Panc1 (cell line): ENCODE data around the gene PIGL. TPM values are rescaled to one million over a fixed set of nuclear protein-coding genes. Genes with fewer than 3 reads are reported as not detected.

Experiments
- ATAC-seq: fragments of 200-7000 bp; cut with Tn5 transposase; 2 replicates; pipeline ENCODE4 v1.9.1; 2020; ENCODE audit warnings: mild to moderate bottlenecking, moderate library complexity
- BruUV-seq: library from RNA; stranded (reverse); fragments of 400-500 nt; replicated peaks from 2 replicates; lab custom pipeline; 2021; lab: Mats Ljungman, UMichigan
- CTCF ChIA-PET: fragments of 300-600 bp; sonication (Branson Sonifier 250); formaldehyde crosslinking; loops from one replicate; lab custom pipeline; 2022; ENCODE audit warnings: antibody characterized with exemption; lab: Charles Lee
- POLR2A ChIA-PET: fragments of 300-600 bp; sonication (Branson Sonifier 250); formaldehyde crosslinking; loops from one replicate; lab custom pipeline; 2022; ENCODE audit warnings: antibody characterized with exemption; lab: Charles Lee
- DNase-seq: peaks from one replicate; pipeline ENCODE4 v3.0.0-alpha.2; 2010; ENCODE audit warnings: low read depth, low spot score
- H3K27ac ChIP-seq: 2 replicates; pipeline ENCODE4 v1.5.1; 2011; ENCODE audit warnings: mild to moderate bottlenecking, low read length, inconsistent platforms
- H3K27me3 ChIP-seq: fragments of 200-500 bp; sonication (Bioruptor generic); 2 replicates; pipeline ENCODE4 v1.6.0; 2014; ENCODE audit warnings: low read length, inconsistent platforms; ENCODE audit not compliant: control insufficient read depth, insufficient read depth
- H3K36me3 ChIP-seq: fragments of 200-500 bp; sonication (Bioruptor generic); 2 replicates; pipeline ENCODE4 v1.5.1; 2014; ENCODE audit warnings: inconsistent platforms, mild to moderate bottlenecking, low read length, moderate library complexity; ENCODE audit not compliant: control insufficient read depth, insufficient read depth
- H3K4me1 ChIP-seq: 2 replicates; pipeline ENCODE4 v1.5.1; 2011; ENCODE audit warnings: inconsistent platforms, mild to moderate bottlenecking, low read length, moderate library complexity; ENCODE audit not compliant: control insufficient read depth, insufficient read depth
- H3K4me3 ChIP-seq, 2 experiments: 2 replicates each; pipeline ENCODE4 v1.5.1; 2011 to 2012; ENCODE audit warnings: low read depth in 2 of 2, low read length in 2 of 2, mild to moderate bottlenecking in 2 of 2, inconsistent platforms in 1 of 2, moderate library complexity in 1 of 2
- H3K9me3 ChIP-seq: fragments of 200-500 bp; sonication (Bioruptor generic); 2 replicates; pipeline ENCODE4 v1.5.1; 2014; ENCODE audit warnings: low read depth, mild to moderate bottlenecking, inconsistent platforms, low read length, moderate library complexity; ENCODE audit not compliant: control insufficient read depth, insufficient read depth
- CTCF ChIP-seq: fragments of 450-650 bp; IDR thresholded peaks from 2 replicates; pipeline ENCODE4 v1.5.1; 2017; ENCODE audit warnings: mild to moderate bottlenecking
- POLR2AphosphoS5 ChIP-seq: IDR thresholded peaks from 2 replicates; pipeline ENCODE4 v1.6.1; 2012; ENCODE audit warnings: mild to moderate bottlenecking, low read depth, low read length, moderate library complexity
- SIN3A ChIP-seq: IDR thresholded peaks from 2 replicates; pipeline ENCODE4 v1.6.1; 2012; ENCODE audit warnings: low read depth, mild to moderate bottlenecking, low read length, moderate library complexity, borderline replicate concordance; ENCODE audit not compliant: insufficient read depth
- TCF7L2 ChIP-seq: IDR thresholded peaks from 2 replicates; pipeline ENCODE4 v1.6.1; 2011; ENCODE audit warnings: mild to moderate bottlenecking, low read depth, low read length, inconsistent platforms
- in situ Hi-C: cut with HindIII; loops from 2 replicates; pipeline ENCODE4 v1.10.0; 2016; ENCODE audit warnings: low sequenced_read_pairs, low pct_unique_long_range_greater_than_20kb
- intact Hi-C: fragments of 100-400 bp; cut with micrococcal nuclease; formaldehyde crosslinking; loops from one replicate; pipeline ENCODE4 v1.10.0; 2022; ENCODE audit not compliant: unreplicated experiment
- total RNA-seq: library from RNA; stranded (reverse); gene quantifications from one replicate; pipeline ENCODE4 v1.2.1, GENCODE V29; 2021; ENCODE audit not compliant: unreplicated experiment
- TF ChIP-seq, protein P1 (sequence below), 2 experiments: IDR thresholded peaks; 2 replicates each; pipeline ENCODE4 v1.6.1; 2011 to 2012; ENCODE audit warnings: low read depth in 2 of 2, control low read depth in 1 of 2, low read length in 1 of 2, mild to moderate bottlenecking in 1 of 2, moderate library complexity in 1 of 2; ENCODE audit not compliant: insufficient read depth in 1 of 2

Gene PIGL
- total RNA-seq, 1 experiment from 2014 or later: 14.8 TPM

DNA sequence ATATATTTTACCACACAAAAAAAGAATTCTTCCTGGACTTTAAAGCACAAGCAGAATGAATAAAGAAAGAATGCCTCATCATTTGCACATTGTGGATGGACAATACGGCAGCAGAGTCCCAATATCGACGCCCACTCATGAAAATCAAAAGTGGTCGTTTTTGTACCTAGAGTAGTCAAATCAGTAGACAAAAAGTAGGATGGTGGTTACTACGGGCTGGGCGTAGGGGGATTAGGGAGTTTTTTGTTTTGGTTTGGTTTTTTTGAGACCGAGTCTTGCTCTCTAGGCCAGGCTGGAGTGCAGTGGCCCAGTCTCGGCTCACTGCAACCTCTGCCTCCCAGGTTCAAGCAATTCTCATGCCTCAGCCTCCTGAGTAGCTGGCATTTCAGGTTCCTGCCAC is 144.9 kb downstream of the PIGL start:
- ChIA-PET POLR2A (no interaction called here), CTCF (no interaction called here)
- H3K9me3 ChIP-seq: no peaks in the 10 kb centered on the region
- no peak overlapping the region for H3K27ac ChIP-seq
- in situ Hi-C loops (no loop called here), intact Hi-C loops (no loop called here)
- ATAC-seq (no peak), DNase-seq (no peak)
- BruUV-seq: no TSS peak
- H3K36me3 ChIP-seq: no peaks in the 10 kb centered on the region
- peaks cover 10% of the 10 kb centered on the region for H3K4me1 ChIP-seq
- H3K27me3 ChIP-seq: no peaks in the 10 kb centered on the region
- no peak overlapping the region for H3K4me3 ChIP-seq
- no peak for TF ChIP-seq SIN3A

- Histone ChIP-seq H3K9me3 (no peaks in the 10 kb centered on the region), H3K36me3 (no peaks in the 10 kb centered on the region), H3K4me1 (peaks cover 10% of the 10 kb centered on the region), H3K27me3 (no peaks in the 10 kb centered on the region), H3K4me3 (no peak overlapping the region), H3K27ac (no peak overlapping the region; the same call in 1 of the 2 replicates)
- ATAC-seq: peak; percentile 96
- in situ Hi-C loops (no loop called here), intact Hi-C loops (no loop called here)
- no TSS peak for BruUV-seq
- TF ChIP-seq TCF7L2: no peak
- TF ChIP-seq SIN3A: no peak
- TF ChIP-seq CTCF: peak; percentile 95
- no peak for TF ChIP-seq POLR2AphosphoS5
- TF ChIP-seq, protein P1, sequence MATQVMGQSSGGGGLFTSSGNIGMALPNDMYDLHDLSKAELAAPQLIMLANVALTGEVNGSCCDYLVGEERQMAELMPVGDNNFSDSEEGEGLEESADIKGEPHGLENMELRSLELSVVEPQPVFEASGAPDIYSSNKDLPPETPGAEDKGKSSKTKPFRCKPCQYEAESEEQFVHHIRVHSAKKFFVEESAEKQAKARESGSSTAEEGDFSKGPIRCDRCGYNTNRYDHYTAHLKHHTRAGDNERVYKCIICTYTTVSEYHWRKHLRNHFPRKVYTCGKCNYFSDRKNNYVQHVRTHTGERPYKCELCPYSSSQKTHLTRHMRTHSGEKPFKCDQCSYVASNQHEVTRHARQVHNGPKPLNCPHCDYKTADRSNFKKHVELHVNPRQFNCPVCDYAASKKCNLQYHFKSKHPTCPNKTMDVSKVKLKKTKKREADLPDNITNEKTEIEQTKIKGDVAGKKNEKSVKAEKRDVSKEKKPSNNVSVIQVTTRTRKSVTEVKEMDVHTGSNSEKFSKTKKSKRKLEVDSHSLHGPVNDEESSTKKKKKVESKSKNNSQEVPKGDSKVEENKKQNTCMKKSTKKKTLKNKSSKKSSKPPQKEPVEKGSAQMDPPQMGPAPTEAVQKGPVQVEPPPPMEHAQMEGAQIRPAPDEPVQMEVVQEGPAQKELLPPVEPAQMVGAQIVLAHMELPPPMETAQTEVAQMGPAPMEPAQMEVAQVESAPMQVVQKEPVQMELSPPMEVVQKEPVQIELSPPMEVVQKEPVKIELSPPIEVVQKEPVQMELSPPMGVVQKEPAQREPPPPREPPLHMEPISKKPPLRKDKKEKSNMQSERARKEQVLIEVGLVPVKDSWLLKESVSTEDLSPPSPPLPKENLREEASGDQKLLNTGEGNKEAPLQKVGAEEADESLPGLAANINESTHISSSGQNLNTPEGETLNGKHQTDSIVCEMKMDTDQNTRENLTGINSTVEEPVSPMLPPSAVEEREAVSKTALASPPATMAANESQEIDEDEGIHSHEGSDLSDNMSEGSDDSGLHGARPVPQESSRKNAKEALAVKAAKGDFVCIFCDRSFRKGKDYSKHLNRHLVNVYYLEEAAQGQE (IDR thresholded peaks at IDR 0.05; ENCODE audit: insufficient read depth in 1 of 2, low read depth in 2 of 2, low read length in 1 of 2): no peak
- POLR2A ChIA-PET: no interaction called here
- CTCF ChIA-PET: interaction anchor here (0.5 to 1.7 kb wide), 8 partner anchors 9 to 159 kb away, joined by 3 to 12 read pairs (median 7); partner anchors contain the start of gene TRPV2
- no peak for DNase-seq
Measured at GRCh38 chr17:16363749-16364536, 146.9 kb downstream of the PIGL start.

- ChIA-PET CTCF (interaction anchor here (0.5 to 1.4 kb wide), 3 partner anchors 14 to 141 kb away, joined by 3 to 9 read pairs (median 7); no protein-coding TSS in a partner anchor), POLR2A (no interaction called here)
- peak overlapping the region; percentile 27 for H3K27ac ChIP-seq
- H3K4me3 ChIP-seq: no peak overlapping the region
- in situ Hi-C loops: no loop called here
- no peaks in the 10 kb centered on the region for H3K9me3 ChIP-seq
- intact Hi-C loops: no loop called here
- ATAC-seq (no peak), DNase-seq (no peak)
- BruUV-seq: no TSS peak
- no peaks in the 10 kb centered on the region for H3K36me3 ChIP-seq
- TF ChIP-seq CTCF: no peak
- TF ChIP-seq, protein P1 (IDR thresholded peaks at IDR 0.05; ENCODE audit: insufficient read depth in 1 of 2, low read depth in 2 of 2, low read length in 1 of 2): no peak
- TF ChIP-seq POLR2AphosphoS5: no peak
- no peak for TF ChIP-seq SIN3A
- no peak for TF ChIP-seq TCF7L2
- H3K4me1 ChIP-seq: peaks cover 10% of the 10 kb centered on the region
- no peaks in the 10 kb centered on the region for H3K27me3 ChIP-seq
Measured at GRCh38 chr17:16364625-16365024, 147.6 kb downstream of the PIGL start.
